Stimulated activated CD8-positive, alpha-beta memory T cell treated with anti-CD3 and anti-CD28 coated beads, Interleukin-12 subunit alpha, Interleukin-12 subunit beta, amount 100 ng/mL, for 4 hours (primary cell): Measurements from ENCODE around the gene EXOC3.
"Not testable (repeated sequence)": the region's sequence is repeated elsewhere in the genome, so short reads cannot be mapped to it uniquely, and the experiment has no call there.

ENCODE experiments used
- DNase-seq: peaks from one replicate; pipeline ENCODE4 v3.0.0-alpha.2; 2020; ENCODE audit warnings: low read depth

The EXOC3 gene

GRCh38 chr5:407051-407450 is 35.9 kb upstream of the EXOC3 start:
- no peak for DNase-seq

- DNase-seq: no peak
Observed at GRCh38 chr5:407801-408268, 35.1 kb upstream of the EXOC3 start.

GRCh38 chr5:410911-411517 is 32.0 kb upstream of the EXOC3 start:
- no peak for DNase-seq

DNA sequence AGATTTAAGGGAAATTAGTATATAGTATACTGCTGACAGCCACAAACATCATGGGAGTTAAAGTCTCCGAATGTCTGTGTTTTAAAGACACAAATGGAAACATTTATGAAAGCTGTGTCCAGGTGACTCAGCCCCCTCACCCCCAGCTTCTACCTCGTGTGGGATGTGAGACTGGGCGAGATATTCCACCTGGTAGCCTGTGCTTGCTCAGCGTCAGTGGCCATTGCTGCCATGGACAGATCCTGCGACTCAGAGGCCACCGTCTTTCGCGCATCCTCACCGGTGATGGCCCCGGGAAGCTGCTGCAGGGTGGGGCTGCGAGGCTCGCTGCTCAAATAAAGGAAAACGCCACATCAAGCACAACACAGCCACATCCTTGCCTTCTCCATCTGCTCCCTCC is 31.2 kb upstream of the EXOC3 start:
- no peak for DNase-seq

GRCh38 chr5:414991-415927 is 27.7 kb upstream of the EXOC3 start:
- DNase-seq: not testable (repeated sequence)

- DNase-seq: no peak
Observed at GRCh38 chr5:415928-416635, 26.9 kb upstream of the EXOC3 start.

GRCh38 chr5:416636-416960 is 26.4 kb upstream of the EXOC3 start:
- DNase-seq: no peak

- DNase-seq: no peak
Observed at GRCh38 chr5:417301-418161, 25.4 kb upstream of the EXOC3 start.

DNA sequence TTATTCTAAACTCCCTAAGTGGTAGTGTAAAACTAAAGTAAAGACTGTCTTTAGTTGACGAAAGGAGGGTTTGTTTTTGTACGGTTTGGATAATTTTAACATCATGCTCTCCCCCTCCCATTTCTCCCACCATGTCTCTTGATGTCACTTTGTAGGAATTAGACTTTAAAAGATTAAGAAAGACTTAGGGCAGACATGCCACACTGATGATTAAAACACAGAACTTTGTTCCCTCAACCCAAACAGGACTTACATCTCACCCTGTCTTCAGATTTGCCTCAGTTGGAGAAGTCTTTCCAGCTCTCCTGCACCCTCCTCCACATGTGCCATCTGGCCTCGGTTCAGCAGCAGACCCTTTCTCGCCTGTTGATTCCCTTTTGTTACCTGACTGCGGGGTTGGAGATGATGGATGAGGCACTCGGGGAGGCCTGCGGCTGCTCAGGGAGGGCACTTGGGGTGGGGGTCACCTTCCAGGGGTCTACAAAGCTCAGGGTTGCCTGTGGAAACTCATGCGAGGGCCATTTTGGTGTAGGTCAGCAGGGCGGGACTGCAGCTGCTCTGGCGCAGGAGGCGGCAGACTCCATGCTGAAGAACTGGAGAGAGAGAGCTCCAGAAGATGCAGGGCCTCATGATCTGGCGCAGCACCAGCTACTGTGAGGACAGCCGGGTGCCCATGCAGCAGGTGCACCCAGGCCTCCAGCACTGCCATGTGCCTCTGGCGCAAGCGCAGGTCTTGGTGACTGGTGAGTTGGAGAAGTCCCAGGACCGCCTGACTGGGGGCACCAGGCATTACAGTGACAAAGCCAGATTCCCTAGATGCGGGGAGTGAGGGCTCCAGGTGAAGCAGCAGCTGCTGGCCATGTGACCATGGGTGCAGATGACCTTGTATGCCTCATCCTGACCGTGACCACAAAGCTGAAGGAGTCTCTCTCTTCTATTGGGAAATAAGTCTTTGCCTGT is 24.5 kb upstream of the EXOC3 start:
- no peak for DNase-seq

DNA sequence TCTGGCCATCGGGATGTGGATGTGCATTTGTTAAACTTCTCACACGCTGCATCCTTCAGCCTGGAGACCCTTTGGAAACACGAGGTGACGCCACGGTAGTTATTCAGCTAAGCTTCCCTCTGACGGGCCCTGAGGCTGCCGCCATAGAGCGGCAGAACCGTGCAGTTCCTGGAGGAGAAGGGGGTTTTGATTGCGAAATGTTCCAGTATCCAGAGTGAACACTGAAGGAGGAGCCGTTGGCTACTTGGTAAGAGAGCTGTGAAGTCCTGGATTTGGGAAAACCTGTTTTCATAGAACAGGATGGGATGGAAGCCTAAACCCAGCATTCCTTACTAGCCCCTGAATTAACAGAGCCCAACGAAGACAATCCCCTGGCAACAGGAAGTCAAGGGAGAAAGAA is 23.0 kb upstream of the EXOC3 start:
- no peak for DNase-seq

GRCh38 chr5:420632-421286 is 22.2 kb upstream of the EXOC3 start:
- no peak for DNase-seq

GRCh38 chr5:421287-421880 is 21.6 kb upstream of the EXOC3 start:
- DNase-seq: no peak

- no peak for DNase-seq
Observed at GRCh38 chr5:421901-422300, 21.1 kb upstream of the EXOC3 start.

GRCh38 chr5:422323-423232 is 20.4 kb upstream of the EXOC3 start:
- DNase-seq: no peak

DNA sequence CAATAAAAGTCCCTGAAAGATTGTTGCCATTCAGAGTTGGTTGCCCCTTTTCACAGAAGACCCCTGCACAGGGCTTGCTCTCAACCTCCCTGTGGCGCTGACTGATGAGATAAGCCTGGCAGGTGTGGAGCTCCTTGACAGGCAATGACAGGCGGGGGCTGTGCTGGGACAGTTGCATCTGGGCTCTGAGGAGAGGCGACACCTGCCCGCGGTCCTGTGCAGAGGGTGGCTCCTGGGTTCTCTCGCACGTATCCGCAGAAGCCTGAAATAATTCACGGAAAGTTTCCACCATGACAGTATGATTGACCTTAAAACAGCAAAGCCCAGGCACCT is 19.8 kb upstream of the EXOC3 start:
- DNase-seq: no peak

DNA sequence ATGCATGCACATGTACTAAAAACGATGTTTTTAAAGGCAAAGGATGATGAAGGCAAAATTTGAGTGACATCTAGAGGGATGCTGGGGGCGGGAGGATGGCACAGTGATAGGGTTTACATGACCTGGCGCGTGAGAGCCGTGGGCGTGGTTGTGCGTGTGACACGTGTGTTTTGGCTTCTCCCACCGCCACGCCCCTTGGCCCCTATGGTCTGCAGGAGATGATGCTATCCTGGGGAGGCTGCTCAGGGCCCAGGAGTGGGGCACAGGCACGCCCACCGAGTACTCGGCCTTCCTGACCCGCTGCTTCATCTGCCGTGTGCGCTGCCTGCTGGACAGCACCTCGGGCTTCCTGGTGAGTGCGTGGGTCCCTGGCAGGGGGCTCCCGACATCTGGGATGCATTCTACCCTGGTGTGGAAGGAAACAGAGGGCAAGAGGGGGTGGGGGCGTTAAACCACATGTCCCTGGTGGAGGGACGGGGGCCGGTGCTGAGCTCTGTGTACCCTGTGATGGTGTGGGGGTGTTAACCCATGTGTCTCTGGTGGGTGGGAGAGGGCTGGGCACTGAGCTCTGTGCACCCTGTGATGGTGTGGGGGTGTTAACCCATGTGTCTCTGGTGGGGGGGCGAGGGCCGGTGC is 19.2 kb upstream of the EXOC3 start:
- DNase-seq: no peak

GRCh38 chr5:424301-425110 is 18.5 kb upstream of the EXOC3 start:
- no peak for DNase-seq

DNA sequence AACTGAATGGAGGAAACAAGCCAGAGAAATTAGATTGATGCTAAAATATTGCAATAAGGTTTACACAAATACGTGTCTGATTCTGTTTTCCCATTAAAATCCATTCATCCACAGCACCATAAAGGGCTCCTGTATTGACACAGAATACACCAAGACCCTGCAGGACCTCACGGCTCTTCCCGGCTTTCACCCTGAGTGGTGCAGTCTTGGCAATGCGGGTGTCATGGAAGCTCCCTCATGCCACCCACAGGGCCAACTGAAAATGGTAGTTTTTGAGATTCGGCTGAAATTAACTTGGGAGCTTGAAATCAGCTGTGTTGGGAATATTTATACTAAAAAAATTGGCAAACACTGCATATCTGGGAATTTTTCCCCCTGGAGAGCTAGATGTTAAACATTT is 17.3 kb upstream of the EXOC3 start:
- DNase-seq: no peak
